GM18519 (cell line): ENCODE data around the gene OTUD1.
"Not testable (repeated sequence)": the region's sequence is repeated elsewhere in the genome, so short reads cannot be mapped to it uniquely, and the experiment has no call there.

Experiments
- ATAC-seq: cut with Tn5 transposase; IDR thresholded peaks from one replicate; pipeline ENCODE4 v1.9.1; 2021; ENCODE audit warnings: mild to moderate bottlenecking, moderate library complexity; ENCODE audit not compliant: unreplicated experiment, low FRiP score

Gene OTUD1

GRCh38 chr10:23438547-23439451, at the start of gene OTUD1:
Gene OTUD1, plus strand, starts transcription at chr10:23439075. Its CDS starts 383 bp downstream, at chr10:23439458.
- ATAC-seq = peak; percentile 73

GRCh38 chr10:23390408-23390807, 48.5 kb upstream of the OTUD1 start:
- not testable (repeated sequence) for ATAC-seq

GRCh38 chr10:23390809-23391208, 48.1 kb upstream of the OTUD1 start:
- ATAC-seq = no peak

GRCh38 chr10:23391821-23392220, 47.1 kb upstream of the OTUD1 start:
- ATAC-seq = no peak

- no peak for ATAC-seq
Observed at GRCh38 chr10:23395017-23395416, 43.9 kb upstream of the OTUD1 start.

- no peak for ATAC-seq
Observed at GRCh38 chr10:23396695-23397094, 42.2 kb upstream of the OTUD1 start.

- ATAC-seq = no peak
Observed at GRCh38 chr10:23399701-23400144, 39.2 kb upstream of the OTUD1 start.

- ATAC-seq = no peak
Observed at GRCh38 chr10:23402856-23403255, 36.0 kb upstream of the OTUD1 start.

GRCh38 chr10:23403278-23403677, 35.6 kb upstream of the OTUD1 start:
- no peak for ATAC-seq

GRCh38 chr10:23403719-23404118, 35.2 kb upstream of the OTUD1 start:
- ATAC-seq = no peak

GRCh38 chr10:23404461-23404980, 34.4 kb upstream of the OTUD1 start:
- ATAC-seq = no peak

GRCh38 chr10:23405540-23405939, 33.3 kb upstream of the OTUD1 start:
- ATAC-seq = no peak

GRCh38 chr10:23406409-23406808, 32.5 kb upstream of the OTUD1 start:
- no peak for ATAC-seq

- no peak for ATAC-seq
Observed at GRCh38 chr10:23408330-23408976, 30.4 kb upstream of the OTUD1 start.

GRCh38 chr10:23412223-23412622, 26.7 kb upstream of the OTUD1 start:
- no peak for ATAC-seq

GRCh38 chr10:23413629-23414089, 25.2 kb upstream of the OTUD1 start:
- peak; percentile 98 for ATAC-seq

GRCh38 chr10:23414658-23415057, 24.2 kb upstream of the OTUD1 start:
- ATAC-seq = no peak

GRCh38 chr10:23417254-23417653, 21.6 kb upstream of the OTUD1 start:
- no peak for ATAC-seq

GRCh38 chr10:23418051-23418681, 20.7 kb upstream of the OTUD1 start:
- ATAC-seq = no peak

GRCh38 chr10:23419201-23419600, 19.7 kb upstream of the OTUD1 start:
- ATAC-seq = no peak
